ENCODE measurements around the gene BAIAP2L1.
"Not testable (repeated sequence)": the region's sequence is repeated elsewhere in the genome, so short reads cannot be mapped to it uniquely, and the experiment has no call there.

The BAIAP2L1 gene

GRCh38 chr7:98317366-98318040 lies 83.4 kb downstream of the BAIAP2L1 start:
- DNase-seq: no peak

GRCh38 chr7:98315994-98316527 lies 84.8 kb downstream of the BAIAP2L1 start:
- not testable (repeated sequence) for DNase-seq

GRCh38 chr7:98315318-98315993 lies 85.4 kb downstream of the BAIAP2L1 start:
- no peak for DNase-seq

- no peak for DNase-seq
Measured at GRCh38 chr7:98314469-98314868, 86.4 kb downstream of the BAIAP2L1 start.

GRCh38 chr7:98312201-98312600 lies 88.7 kb downstream of the BAIAP2L1 start:
- no peak for DNase-seq

- DNase-seq: no peak
Measured at GRCh38 chr7:98309566-98309965, 91.3 kb downstream of the BAIAP2L1 start.

GRCh38 chr7:98307971-98308466 lies 92.9 kb downstream of the BAIAP2L1 start:
- no peak for DNase-seq

- no peak for DNase-seq
Measured at GRCh38 chr7:98305951-98306535, 94.8 kb downstream of the BAIAP2L1 start.

- no peak for DNase-seq
Measured at GRCh38 chr7:98303906-98304305, 97.0 kb downstream of the BAIAP2L1 start.

GRCh38 chr7:98303176-98303865 lies 97.6 kb downstream of the BAIAP2L1 start:
- no peak for DNase-seq

- DNase-seq: no peak
Measured at GRCh38 chr7:98301693-98302470, 99.0 kb downstream of the BAIAP2L1 start.

GRCh38 chr7:98300595-98301372 lies 100.1 kb downstream of the BAIAP2L1 start:
- no peak for DNase-seq

- no peak for DNase-seq
Measured at GRCh38 chr7:98297626-98298286, 103.1 kb downstream of the BAIAP2L1 start.

- DNase-seq: no peak
Measured at GRCh38 chr7:98296833-98297232, 104.1 kb downstream of the BAIAP2L1 start.

GRCh38 chr7:98295467-98296192 lies 105.3 kb downstream of the BAIAP2L1 start:
- DNase-seq: peak; percentile 8

GRCh38 chr7:98294798-98295382 lies 106.0 kb downstream of the BAIAP2L1 start:
- DNase-seq: no peak

- DNase-seq: no peak
Measured at GRCh38 chr7:98294326-98294725, 106.6 kb downstream of the BAIAP2L1 start.

- DNase-seq: no peak
Measured at GRCh38 chr7:98293746-98294145, 107.1 kb downstream of the BAIAP2L1 start.

- DNase-seq: no peak
Measured at GRCh38 chr7:98293265-98293664, 107.6 kb downstream of the BAIAP2L1 start.

GRCh38 chr7:98291717-98292116 lies 109.2 kb downstream of the BAIAP2L1 start:
- DNase-seq: no peak
